Measurements from ENCODE around the gene GAS2L1.

DNA sequence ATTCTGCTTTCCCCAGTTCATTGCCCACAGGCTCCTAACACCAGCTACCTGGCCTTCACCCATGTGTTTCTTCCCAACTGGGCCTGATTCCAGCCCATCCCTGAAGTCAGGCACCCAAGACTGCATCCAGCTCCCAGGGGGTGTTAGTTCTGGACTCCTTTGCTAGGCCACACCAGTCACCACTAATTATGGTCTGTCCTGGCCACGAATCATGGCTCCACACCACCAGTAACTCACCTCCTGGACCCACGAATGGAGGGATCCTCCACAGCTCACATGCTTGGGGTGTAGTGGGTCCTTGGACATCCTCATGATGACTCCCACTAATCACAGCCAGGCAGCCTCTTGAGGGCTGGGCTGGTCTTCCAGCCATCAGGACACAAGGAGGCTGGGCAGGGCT, 12.6 kb downstream of the GAS2L1 start:
- no peak for TF ChIP-seq ZNF274 (IDR thresholded peaks at IDR 0.05; ENCODE audit: low read length)
- TF ChIP-seq ZNF274 (tag by site-specific recombination; IDR thresholded peaks at IDR 0.05; ENCODE audit: borderline replicate concordance) = no peak
- TF ChIP-seq, protein P1, sequence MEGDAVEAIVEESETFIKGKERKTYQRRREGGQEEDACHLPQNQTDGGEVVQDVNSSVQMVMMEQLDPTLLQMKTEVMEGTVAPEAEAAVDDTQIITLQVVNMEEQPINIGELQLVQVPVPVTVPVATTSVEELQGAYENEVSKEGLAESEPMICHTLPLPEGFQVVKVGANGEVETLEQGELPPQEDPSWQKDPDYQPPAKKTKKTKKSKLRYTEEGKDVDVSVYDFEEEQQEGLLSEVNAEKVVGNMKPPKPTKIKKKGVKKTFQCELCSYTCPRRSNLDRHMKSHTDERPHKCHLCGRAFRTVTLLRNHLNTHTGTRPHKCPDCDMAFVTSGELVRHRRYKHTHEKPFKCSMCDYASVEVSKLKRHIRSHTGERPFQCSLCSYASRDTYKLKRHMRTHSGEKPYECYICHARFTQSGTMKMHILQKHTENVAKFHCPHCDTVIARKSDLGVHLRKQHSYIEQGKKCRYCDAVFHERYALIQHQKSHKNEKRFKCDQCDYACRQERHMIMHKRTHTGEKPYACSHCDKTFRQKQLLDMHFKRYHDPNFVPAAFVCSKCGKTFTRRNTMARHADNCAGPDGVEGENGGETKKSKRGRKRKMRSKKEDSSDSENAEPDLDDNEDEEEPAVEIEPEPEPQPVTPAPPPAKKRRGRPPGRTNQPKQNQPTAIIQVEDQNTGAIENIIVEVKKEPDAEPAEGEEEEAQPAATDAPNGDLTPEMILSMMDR (tag by site-specific recombination; IDR thresholded peaks at IDR 0.05) = no peak
- no peak for TF ChIP-seq ZBTB21 (tag by site-specific recombination; IDR thresholded peaks at IDR 0.05)
- no peak for TF ChIP-seq ZBTB7A (tag by site-specific recombination; IDR thresholded peaks at IDR 0.05; ENCODE audit: low read depth)

Measured in HEK293 (cell line).